Body of pancreas (tissue), 4 donors: ENCODE measurements around the gene NOTCH3. TPM values are rescaled to one million over a fixed set of nuclear protein-coding genes. Genes with fewer than 3 reads are reported as not detected.

Experiments
- ATAC-seq: fragments of 150-250 bp; one replicate; pipeline ENCODE4 v1.9.1; 2016
- DNase-seq, 4 donors: peaks; one replicate each; pipeline ENCODE4 v3.0.0-alpha.2; 2019
- H3K27ac ChIP-seq, 4 donors: fragments of 200-600 bp; sonication (generic); 1 replicate in 3 of 4; 2 replicates in 1 of 4; pipeline versions ENCODE4 v1.5.1 to v1.6.1; 2016 to 2019; ENCODE audit warnings: mild to moderate bottlenecking in 1 of 4, mixed read lengths in 1 of 4, moderate library complexity in 1 of 4
- H3K27me3 ChIP-seq, 2 donors: fragments of 200-600 bp; sonication (generic); one replicate each; pipeline ENCODE4 v1.6.0; 2016; ENCODE audit warnings: mild to moderate bottlenecking in 1 of 2
- H3K36me3 ChIP-seq, 2 donors: fragments of 200-600 bp; sonication (generic); replicated peaks in 1 of 2; 2 replicates each; pipeline ENCODE4 v1.5.1; 2016; ENCODE audit warnings: low read depth in 2 of 2; ENCODE audit not compliant: insufficient read depth in 1 of 2
- H3K4me1 ChIP-seq: fragments of 200-600 bp; sonication (generic); one replicate; pipeline ENCODE4 v1.6.0; 2016
- H3K4me3 ChIP-seq, 2 donors: fragments of 200-600 bp; sonication (generic); 1 replicate in 1 of 2; 2 replicates in 1 of 2; pipeline ENCODE4 v1.5.1; 2016 to 2019
- H3K9me3 ChIP-seq, 3 donors: fragments of 200-600 bp; sonication (generic); 1 replicate in 2 of 3; 2 replicates in 1 of 3; pipeline ENCODE4 v1.5.1; 2016
- POLR2A ChIP-seq, 3 donors: fragments of 450-650 bp; IDR thresholded peaks; one replicate each; pipeline ENCODE4 v1.6.1; 2016; ENCODE audit warnings: antibody characterized with exemption in 3 of 3, mild to moderate bottlenecking in 2 of 3
- WGBS, 2 donors: methylation state at CpG; one replicate each; pipeline ENCODE4 v1.1.5; 2017; 5-methylcytosine and 5-hydroxymethylcytosine counted together
- intact Hi-C: fragments of 100-400 bp; cut with DNase I; formaldehyde crosslinking; loops from one replicate; pipeline ENCODE4 v1.15.1; 2023
- total RNA-seq, 2 donors: library from RNA; depleted of rRNA; stranded (reverse); fragments of >200 nt; gene quantifications; one replicate each; pipeline ENCODE4 v1.1.0, GENCODE V29; 2016
- TF ChIP-seq, protein P1 (sequence below), 7 experiments: fragments of 450-650 bp in 4 of 7; fragments of 200-600 bp in 3 of 7; sonication (generic) in 3 of 7; IDR thresholded peaks; one replicate each; pipeline ENCODE4 v1.5.1; 2016 to 2019; ENCODE audit warnings: antibody characterized with exemption in 7 of 7

Gene NOTCH3
- total RNA-seq, 2 donors from 2014 or later, result 20.2 to 33.9 TPM

DNA sequence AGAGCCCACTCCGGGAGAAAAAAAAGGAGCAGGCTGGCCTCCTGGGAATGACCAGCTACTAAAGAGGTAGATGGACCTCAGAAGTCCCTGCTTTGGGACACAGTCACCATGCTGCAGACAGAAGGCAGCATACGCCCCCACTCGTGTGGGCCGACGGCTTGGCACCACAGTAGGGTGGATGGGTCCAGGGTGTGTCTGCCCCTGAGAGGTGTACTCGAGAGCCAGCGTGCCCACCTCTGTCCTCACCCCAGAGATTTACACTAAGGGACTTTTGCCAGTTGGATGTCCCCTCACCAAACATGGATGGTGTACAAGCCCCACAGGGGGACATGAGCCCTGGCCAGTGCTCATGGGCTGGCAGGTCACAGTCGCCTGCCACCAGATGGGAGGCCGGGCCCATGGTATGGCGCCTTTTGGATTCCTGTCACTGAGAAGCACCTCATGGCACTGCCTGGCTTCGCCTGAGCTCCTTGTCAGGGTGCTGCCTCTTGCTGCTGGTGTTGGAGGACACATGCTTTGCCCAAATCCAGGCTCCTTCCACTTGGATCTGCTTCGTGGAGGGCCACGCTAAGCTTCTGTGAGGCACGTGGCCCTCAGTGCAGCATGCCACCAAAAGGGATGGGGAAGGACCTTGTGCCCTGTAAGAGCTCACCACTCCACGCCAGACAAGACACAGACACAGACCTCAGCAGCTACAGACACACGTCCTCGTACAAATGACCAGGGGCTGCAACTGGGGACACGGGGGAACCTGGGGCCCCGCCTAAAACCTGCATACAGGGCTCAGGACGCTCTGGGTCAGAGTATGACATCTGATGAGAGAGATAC is 44.8 kb upstream of the NOTCH3 start:
- Histone ChIP-seq H3K36me3 (peaks cover 9 to 22% of the 10 kb centered on the region in 2 donors), H3K27ac (no peak overlapping the region), H3K9me3 (no peaks in the 10 kb centered on the region), H3K27me3 (no peaks in the 10 kb centered on the region), H3K4me3 (no peak overlapping the region), H3K4me1 (peaks cover 34% of the 10 kb centered on the region)
- no peak for ATAC-seq
- no peak for TF ChIP-seq POLR2A (IDR thresholded peaks at IDR 0.05)
- TF ChIP-seq, protein P1, sequence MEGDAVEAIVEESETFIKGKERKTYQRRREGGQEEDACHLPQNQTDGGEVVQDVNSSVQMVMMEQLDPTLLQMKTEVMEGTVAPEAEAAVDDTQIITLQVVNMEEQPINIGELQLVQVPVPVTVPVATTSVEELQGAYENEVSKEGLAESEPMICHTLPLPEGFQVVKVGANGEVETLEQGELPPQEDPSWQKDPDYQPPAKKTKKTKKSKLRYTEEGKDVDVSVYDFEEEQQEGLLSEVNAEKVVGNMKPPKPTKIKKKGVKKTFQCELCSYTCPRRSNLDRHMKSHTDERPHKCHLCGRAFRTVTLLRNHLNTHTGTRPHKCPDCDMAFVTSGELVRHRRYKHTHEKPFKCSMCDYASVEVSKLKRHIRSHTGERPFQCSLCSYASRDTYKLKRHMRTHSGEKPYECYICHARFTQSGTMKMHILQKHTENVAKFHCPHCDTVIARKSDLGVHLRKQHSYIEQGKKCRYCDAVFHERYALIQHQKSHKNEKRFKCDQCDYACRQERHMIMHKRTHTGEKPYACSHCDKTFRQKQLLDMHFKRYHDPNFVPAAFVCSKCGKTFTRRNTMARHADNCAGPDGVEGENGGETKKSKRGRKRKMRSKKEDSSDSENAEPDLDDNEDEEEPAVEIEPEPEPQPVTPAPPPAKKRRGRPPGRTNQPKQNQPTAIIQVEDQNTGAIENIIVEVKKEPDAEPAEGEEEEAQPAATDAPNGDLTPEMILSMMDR (IDR thresholded peaks at IDR 0.05), result no peak
- intact Hi-C loops, result no loop called here
- 71 to 91% methylated on average over 3 to 20 of the region's 20 CpGs for WGBS, 2 donors
- no peak for DNase-seq

DNA sequence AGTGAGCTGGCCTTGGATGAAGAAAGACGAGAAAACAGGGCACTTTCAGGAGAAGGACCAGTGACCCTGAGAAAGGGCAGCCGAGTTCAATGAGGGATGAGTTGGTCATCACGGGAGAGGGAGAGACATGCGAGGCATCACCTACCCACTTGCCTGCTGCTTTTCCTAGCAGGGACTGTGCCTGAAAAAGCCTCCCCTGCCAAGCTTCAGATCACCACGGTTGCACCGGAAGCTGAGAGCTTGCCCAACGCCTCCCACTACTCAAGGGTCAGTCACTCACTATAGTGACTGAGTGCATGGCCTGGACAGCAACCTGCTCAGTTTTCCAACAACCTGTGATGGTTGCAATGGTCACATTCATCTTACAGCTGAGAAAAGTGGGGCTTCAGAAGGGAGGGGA is 44.0 kb upstream of the NOTCH3 start:
- TF ChIP-seq, protein P1 (IDR thresholded peaks at IDR 0.05), result no peak
- TF ChIP-seq POLR2A (IDR thresholded peaks at IDR 0.05), result no peak
- DNase-seq (no peak), ATAC-seq (no peak)
- no peak overlapping the region for H3K27ac ChIP-seq
- no peaks in the 10 kb centered on the region for H3K9me3 ChIP-seq
- WGBS, 2 donors, result 82 to 86% methylated on average over 6 to 7 of the region's 7 CpGs
- H3K27me3 ChIP-seq, result no peaks in the 10 kb centered on the region
- H3K36me3 ChIP-seq, result peaks cover 13 to 28% of the 10 kb centered on the region in 2 donors
- no peak overlapping the region for H3K4me3 ChIP-seq
- intact Hi-C loops, result no loop called here
- peaks cover 26% of the 10 kb centered on the region for H3K4me1 ChIP-seq

- TF ChIP-seq, protein P1 (IDR thresholded peaks at IDR 0.05), result no peak
- TF ChIP-seq POLR2A (IDR thresholded peaks at IDR 0.05), result no peak
- intact Hi-C loops, result no loop called here
- peaks cover 19 to 34% of the 10 kb centered on the region in 2 donors for H3K36me3 ChIP-seq
- no peaks in the 10 kb centered on the region for H3K27me3 ChIP-seq
- WGBS, 2 donors, result 86 to 90% methylated on average over 13 to 20 of the region's 24 CpGs
- H3K9me3 ChIP-seq, result no peaks in the 10 kb centered on the region
- peaks cover 20% of the 10 kb centered on the region for H3K4me1 ChIP-seq
- ATAC-seq (no peak), DNase-seq (no peak)
- H3K4me3 ChIP-seq, result no peak overlapping the region
- no peak overlapping the region for H3K27ac ChIP-seq
These were observed 43.5 kb upstream of the NOTCH3 start for GRCh38 chr19:15244106-15244803.

DNA sequence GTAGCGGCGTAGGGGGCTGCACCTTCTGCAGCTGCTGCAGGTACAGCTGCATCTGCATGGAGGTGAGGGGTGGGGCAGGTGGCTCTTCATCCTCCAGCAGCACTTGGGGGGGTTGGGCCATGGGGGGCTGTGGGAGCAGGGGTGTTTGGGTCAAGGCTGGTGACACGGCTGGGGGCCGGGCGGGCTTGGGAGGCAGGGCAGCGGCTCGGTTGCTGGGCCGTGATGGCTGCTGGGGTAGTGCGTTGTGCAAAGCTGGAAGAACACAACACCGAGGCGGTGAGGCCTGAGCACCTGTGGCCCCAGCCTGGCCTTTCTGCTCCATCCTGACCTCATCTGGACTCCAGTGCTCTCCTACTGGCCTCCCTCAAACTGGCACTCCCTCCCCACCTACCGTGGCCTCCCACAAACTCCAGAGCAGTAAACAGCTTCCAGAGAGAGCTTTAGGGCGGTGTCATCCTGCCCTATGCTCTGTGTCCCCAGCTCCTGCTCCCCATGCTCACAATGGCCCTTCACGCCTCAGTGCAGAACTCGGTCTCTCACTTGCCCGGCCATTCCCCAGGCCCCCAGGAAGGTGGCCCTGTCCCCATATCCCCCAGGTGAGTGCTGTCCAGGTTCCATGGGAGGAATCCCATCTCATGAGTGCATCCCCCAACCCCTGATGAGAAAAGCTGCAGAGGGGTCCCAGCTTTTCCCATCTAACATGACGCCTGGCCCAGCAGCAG is 42.6 kb upstream of the NOTCH3 start:
- TF ChIP-seq, protein P1 (IDR thresholded peaks at IDR 0.05), result no peak
- no peak for TF ChIP-seq POLR2A (IDR thresholded peaks at IDR 0.05)
- Histone ChIP-seq H3K4me1 (peaks cover 12% of the 10 kb centered on the region), H3K4me3 (no peak overlapping the region), H3K27ac (no peak overlapping the region), H3K27me3 (no peaks in the 10 kb centered on the region), H3K9me3 (no peaks in the 10 kb centered on the region), H3K36me3 (peaks cover 28 to 43% of the 10 kb centered on the region in 2 donors)
- WGBS, 2 donors, result 89 to 92% methylated on average over 6 to 17 of the region's 17 CpGs
- ATAC-seq (no peak), DNase-seq (no peak)
- intact Hi-C loops, result no loop called here
